ENCODE data around the gene INVS.
A peak's percentile ranks its signal among the peaks of the same experiment; 100 is the strongest.
"Not testable (repeated sequence)": the region's sequence is repeated elsewhere in the genome, so short reads cannot be mapped to it uniquely, and the experiment has no call there.

The INVS gene

DNA sequence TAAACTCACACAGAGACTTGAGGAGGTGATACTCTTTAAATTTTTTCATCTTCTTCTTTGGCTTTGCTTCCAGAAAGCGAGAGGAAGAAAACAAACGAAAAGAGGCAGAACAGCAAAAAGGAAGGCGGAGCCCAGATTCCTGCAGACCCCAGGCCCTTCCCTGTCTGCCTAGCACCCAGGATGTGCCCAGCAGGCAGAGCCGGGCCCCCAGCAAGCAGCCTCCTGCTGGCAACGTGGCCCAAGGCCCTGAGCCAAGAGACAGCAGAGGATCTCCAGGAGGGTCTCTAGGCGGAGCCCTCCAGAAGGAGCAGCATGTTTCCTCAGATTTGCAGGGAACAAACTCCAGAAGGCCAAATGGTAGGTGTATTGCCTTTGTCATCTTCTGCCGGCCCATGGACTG is 185.2 kb downstream of the INVS start:
- no peak for FAIRE-seq

- no peak for FAIRE-seq
These were observed 186.0 kb downstream of the INVS start for GRCh38 chr9:100285080-100285479.

- FAIRE-seq: no peak
These were observed 186.6 kb downstream of the INVS start for GRCh38 chr9:100285601-100286000.

- no peak for FAIRE-seq
These were observed 187.2 kb downstream of the INVS start for GRCh38 chr9:100286257-100286656.

GRCh38 chr9:100287186-100287585 is 188.1 kb downstream of the INVS start:
- no peak for FAIRE-seq

- FAIRE-seq: no peak
These were observed 191.7 kb downstream of the INVS start for GRCh38 chr9:100290714-100291113.

- no peak for FAIRE-seq
These were observed 193.4 kb downstream of the INVS start for GRCh38 chr9:100292414-100292813.

- FAIRE-seq: no peak
These were observed 195.3 kb downstream of the INVS start for GRCh38 chr9:100294341-100294740.

DNA sequence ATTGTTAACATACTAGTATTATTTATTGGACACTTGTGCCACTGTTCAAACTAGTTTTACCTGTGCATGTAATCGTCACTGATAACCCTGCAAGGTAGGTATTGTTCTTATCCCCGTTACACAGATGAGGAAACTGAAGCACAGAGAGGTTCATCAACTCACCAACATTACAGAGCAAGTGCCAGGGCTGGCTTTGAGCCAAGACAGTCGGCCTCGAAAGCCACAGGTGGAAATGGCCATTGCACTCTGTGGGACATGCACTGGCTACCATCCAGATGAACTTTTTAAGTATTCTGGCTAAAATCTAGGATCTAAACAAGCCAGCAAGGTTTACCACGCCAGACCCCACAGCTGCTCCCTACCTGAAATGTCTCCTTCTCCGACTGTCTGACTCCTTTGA is 195.8 kb downstream of the INVS start:
- no peak for FAIRE-seq

DNA sequence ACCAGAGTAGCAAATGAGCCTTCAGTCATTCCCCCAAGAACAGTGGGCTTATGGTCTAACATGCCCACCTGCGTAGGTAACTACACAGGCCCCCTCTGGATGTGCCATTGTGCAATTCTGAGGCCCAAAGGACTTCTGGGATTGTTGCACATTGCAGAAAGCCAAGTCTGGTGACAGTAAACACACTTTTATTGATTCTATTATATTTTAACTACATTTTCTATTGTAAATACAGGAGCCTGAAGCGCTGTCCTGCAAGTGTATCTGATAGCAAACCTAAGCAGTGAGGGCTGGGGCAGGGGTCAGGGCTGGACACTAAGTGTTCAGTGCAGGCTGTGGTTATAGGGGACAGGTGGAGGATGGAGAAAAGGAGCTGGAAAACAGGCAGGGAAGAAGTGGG is 196.2 kb downstream of the INVS start:
- no peak for FAIRE-seq

DNA sequence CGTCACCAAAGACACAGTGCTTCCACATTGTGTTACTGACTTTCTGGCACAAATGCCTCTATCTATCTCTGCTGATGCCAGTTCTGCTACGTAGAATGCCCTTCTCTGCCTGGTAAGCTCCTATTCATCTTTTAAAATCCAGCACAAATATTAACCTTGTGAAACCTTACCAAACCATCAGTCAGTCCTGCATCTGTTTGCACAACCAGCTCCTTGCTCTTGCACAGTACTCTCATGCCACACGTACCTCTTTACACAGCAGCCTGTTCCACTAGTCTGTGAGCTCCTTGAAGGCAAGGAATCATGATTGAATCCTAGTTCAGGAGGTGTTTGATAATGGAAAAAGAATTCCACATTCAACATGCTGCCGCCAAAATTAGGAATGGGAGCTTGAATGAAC is 197.4 kb downstream of the INVS start:
- FAIRE-seq: no peak

- FAIRE-seq: no peak
These were observed 199.3 kb downstream of the INVS start for GRCh38 chr9:100298378-100298777.

GRCh38 chr9:100303747-100304146 is 204.7 kb downstream of the INVS start:
- no peak for FAIRE-seq

DNA sequence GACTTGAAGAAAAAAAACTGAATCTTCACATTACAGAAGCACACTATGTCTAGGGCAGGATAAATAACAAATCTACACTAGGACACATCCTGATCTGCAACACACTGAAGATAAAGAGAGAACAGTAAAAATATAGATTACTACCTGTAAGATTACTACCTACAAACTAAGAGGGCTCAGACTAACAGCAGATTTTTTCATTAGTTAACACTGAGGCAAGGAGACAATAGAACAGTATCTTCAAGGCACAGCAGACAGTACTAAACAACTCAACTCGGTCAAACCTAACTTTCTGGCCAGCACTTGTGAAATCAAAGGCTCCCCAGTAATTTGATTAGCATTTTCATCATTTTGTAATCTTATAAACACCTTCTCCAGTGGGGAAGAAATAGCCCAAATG is 207.2 kb downstream of the INVS start:
- no peak for FAIRE-seq

- FAIRE-seq: no peak
These were observed 208.0 kb downstream of the INVS start for GRCh38 chr9:100307080-100307479.

- no peak for FAIRE-seq
These were observed 210.0 kb downstream of the INVS start for GRCh38 chr9:100308965-100309564.

DNA sequence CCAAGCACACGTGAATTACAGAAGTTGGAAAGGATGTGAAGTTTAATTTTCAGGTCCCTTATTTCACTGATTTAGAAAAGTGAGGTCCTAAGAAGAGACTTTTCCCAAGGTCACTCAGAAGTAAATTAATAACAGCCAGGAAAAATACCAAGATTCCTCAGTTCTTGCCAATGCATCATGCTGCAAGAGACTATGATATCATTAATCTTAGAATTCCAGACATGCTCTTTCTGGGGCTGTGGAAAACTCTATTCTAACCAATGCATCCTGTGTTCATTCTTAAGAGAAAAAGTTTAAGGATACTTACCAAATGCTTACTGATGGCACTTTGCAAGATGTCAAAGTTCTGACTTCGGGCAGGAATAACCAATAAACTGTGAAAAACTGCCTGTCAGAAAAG is 210.9 kb downstream of the INVS start:
- FAIRE-seq: no peak

DNA sequence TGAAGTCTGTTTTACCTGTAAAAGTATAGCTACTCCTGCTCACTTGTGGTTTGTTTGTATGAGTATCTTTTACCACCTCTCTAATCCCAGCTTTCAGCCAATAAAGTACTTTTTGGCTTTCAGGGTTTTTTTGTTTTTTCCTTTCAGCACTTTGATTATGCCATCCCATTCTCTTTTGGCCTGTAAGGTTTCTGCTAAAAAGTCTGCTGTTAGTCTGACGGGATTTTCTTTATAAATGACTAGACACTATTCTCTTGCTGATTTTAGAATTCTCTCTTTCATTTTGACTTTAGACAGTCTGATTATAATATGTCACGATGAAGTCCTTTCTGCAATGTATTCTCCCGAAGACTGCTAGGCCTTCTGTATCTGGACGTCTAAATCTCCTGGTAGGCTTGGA is 216.5 kb downstream of the INVS start:
- no peak for FAIRE-seq

GRCh38 chr9:100317706-100318105 is 218.7 kb downstream of the INVS start:
- no peak for FAIRE-seq

GRCh38 chr9:100322954-100323536 is 224.0 kb downstream of the INVS start:
- peak; percentile 88 for FAIRE-seq

- peak; percentile 97 for FAIRE-seq
These were observed 225.7 kb downstream of the INVS start for GRCh38 chr9:100324594-100325200.

- FAIRE-seq: not testable (repeated sequence)
These were observed 239.7 kb downstream of the INVS start for GRCh38 chr9:100338736-100339135.

DNA sequence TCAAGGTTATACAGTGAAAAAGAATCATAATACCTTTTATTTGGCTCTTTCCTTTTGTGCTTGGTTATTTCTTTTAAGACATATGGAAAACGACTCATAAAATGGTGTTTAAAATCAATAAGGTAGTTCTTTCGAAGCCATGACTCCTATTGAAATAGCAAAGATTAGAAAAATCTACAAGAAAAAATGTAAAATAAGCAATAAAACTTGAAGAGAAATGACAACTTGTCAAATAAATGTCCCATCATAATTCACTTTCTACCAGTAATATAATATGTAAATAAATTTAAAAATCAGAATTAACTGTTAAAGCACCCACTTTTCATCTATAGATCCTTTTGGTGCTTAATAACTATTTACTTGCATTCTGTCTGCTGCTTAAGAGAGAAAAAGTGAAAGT is 241.2 kb downstream of the INVS start:
- no peak for FAIRE-seq

DNA sequence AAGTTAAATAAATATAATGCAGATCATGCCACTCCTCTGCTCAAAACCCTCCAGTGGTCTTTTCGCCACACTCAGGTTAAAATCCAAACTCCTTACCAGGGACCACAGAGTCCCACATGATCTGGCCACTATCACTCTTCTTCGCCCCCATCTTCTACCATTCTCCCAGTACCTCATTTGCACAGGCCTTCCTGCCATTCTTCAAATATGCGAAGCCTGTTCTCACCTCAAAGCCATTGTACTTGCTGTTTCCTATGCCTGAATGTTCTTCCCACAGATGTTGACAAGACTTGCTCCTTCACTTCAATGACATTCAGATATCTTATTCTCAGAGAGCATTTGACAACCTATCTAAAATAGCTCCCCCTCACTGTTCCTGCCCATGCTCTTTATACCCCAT is 242.8 kb downstream of the INVS start:
- FAIRE-seq: no peak

DNA sequence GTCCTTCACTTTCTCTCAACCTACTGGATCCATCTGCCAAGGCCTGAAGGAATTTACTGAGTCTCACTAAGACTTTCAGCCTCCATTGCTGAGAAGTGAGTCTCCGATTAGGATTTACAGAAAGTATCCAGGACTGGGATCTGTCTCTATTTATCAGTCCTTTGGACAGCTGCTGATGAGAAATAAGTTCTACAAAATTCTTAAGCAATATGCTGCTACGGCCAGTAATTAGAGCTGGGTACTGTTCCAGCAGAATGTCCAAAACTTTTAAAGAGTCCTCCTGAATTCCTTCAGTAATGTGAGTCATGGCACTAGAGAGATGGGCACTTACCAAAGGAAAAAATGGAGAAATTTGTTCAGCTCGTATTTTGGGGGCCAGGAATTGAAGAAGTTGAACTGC is 247.8 kb downstream of the INVS start:
- no peak for FAIRE-seq

All from G401.6 (cell line).